ENCODE data around the gene CEP72. TPM values are rescaled to one million over a fixed set of nuclear protein-coding genes. Genes with fewer than 3 reads are reported as not detected.

Gene CEP72
- total RNA-seq, 1 experiment from 2014 or later: 56.5 TPM

GRCh38 chr5:598564-598890, 13.6 kb upstream of the CEP72 start:
- no peak overlapping the region for H3K4me3 Mint-ChIP-seq (ENCODE audit: low read depth, unreplicated experiment)
- H3K36me3 Mint-ChIP-seq (ENCODE audit: insufficient read depth, unreplicated experiment): no peaks in the 10 kb centered on the region
- H3K27ac Mint-ChIP-seq (ENCODE audit: unreplicated experiment): no peak overlapping the region
- intact Hi-C loops (cut with micrococcal nuclease; ENCODE audit: unreplicated experiment): no loop called here
- peaks cover 3% of the 10 kb centered on the region for H3K9me3 Mint-ChIP-seq (ENCODE audit: low read depth, unreplicated experiment)
- BruUV-seq (replicated peaks): no TSS peak
- peaks cover 85% of the 10 kb centered on the region for H3K27me3 Mint-ChIP-seq (ENCODE audit: unreplicated experiment)
- CTCF ChIA-PET: no interaction called here
- peaks cover 18% of the 10 kb centered on the region for H3K4me1 Mint-ChIP-seq (ENCODE audit: low read depth, unreplicated experiment)
- DNase-seq: no peak
- no peak for TF ChIP-seq CTCF (IDR thresholded peaks at IDR 0.05; ENCODE audit: unreplicated experiment)

- Mint-ChIP-seq H3K4me3 (ENCODE audit: low read depth, unreplicated experiment) (peak overlapping the region; percentile 48), H3K36me3 (ENCODE audit: insufficient read depth, unreplicated experiment) (no peaks in the 10 kb centered on the region), H3K27ac (ENCODE audit: unreplicated experiment) (peak overlapping the region; percentile 20), H3K27me3 (ENCODE audit: unreplicated experiment) (peaks cover 79% of the 10 kb centered on the region), H3K4me1 (ENCODE audit: low read depth, unreplicated experiment) (peaks cover 18% of the 10 kb centered on the region), H3K9me3 (ENCODE audit: low read depth, unreplicated experiment) (peaks cover 3% of the 10 kb centered on the region)
- BruUV-seq (replicated peaks): no TSS peak
- DNase-seq: peak; percentile 74
- TF ChIP-seq CTCF (IDR thresholded peaks at IDR 0.05; ENCODE audit: unreplicated experiment): no peak
- intact Hi-C loops (cut with micrococcal nuclease; ENCODE audit: unreplicated experiment): no loop called here
- CTCF ChIA-PET: interaction anchor here (0.9 to 1.4 kb wide), 2 partner anchors 11 to 45 kb away, joined by 3 to 5 read pairs; partner anchors contain the start of gene CEP72
Measured at GRCh38 chr5:600886-601541, 11.1 kb upstream of the CEP72 start.

- BruUV-seq (replicated peaks): no TSS peak
- CTCF ChIA-PET: interaction anchor here (0.9 kb wide), 1 partner anchor 46 kb away, joined by 3 read pairs; no protein-coding TSS in a partner anchor
- peaks cover 70% of the 10 kb centered on the region for H3K27me3 Mint-ChIP-seq (ENCODE audit: unreplicated experiment)
- intact Hi-C loops (cut with micrococcal nuclease; ENCODE audit: unreplicated experiment): no loop called here
- peak overlapping the region; percentile 48 for H3K4me3 Mint-ChIP-seq (ENCODE audit: low read depth, unreplicated experiment)
- H3K4me1 Mint-ChIP-seq (ENCODE audit: low read depth, unreplicated experiment): peaks cover 15% of the 10 kb centered on the region
- no peak overlapping the region for H3K27ac Mint-ChIP-seq (ENCODE audit: unreplicated experiment)
- no peak for DNase-seq
- TF ChIP-seq CTCF (IDR thresholded peaks at IDR 0.05; ENCODE audit: unreplicated experiment): no peak
- H3K9me3 Mint-ChIP-seq (ENCODE audit: low read depth, unreplicated experiment): peaks cover 3% of the 10 kb centered on the region
- no peaks in the 10 kb centered on the region for H3K36me3 Mint-ChIP-seq (ENCODE audit: insufficient read depth, unreplicated experiment)
Measured at GRCh38 chr5:601771-602465, 10.2 kb upstream of the CEP72 start.

GRCh38 chr5:602466-603035, 9.6 kb upstream of the CEP72 start:
- CTCF ChIA-PET: no interaction called here
- H3K4me3 Mint-ChIP-seq (ENCODE audit: low read depth, unreplicated experiment): no peak overlapping the region
- H3K27me3 Mint-ChIP-seq (ENCODE audit: unreplicated experiment): peaks cover 70% of the 10 kb centered on the region
- no peak for DNase-seq
- H3K4me1 Mint-ChIP-seq (ENCODE audit: low read depth, unreplicated experiment): peaks cover 9% of the 10 kb centered on the region
- no TSS peak for BruUV-seq (replicated peaks)
- peaks cover 3% of the 10 kb centered on the region for H3K9me3 Mint-ChIP-seq (ENCODE audit: low read depth, unreplicated experiment)
- intact Hi-C loops (cut with micrococcal nuclease; ENCODE audit: unreplicated experiment): no loop called here
- no peaks in the 10 kb centered on the region for H3K36me3 Mint-ChIP-seq (ENCODE audit: insufficient read depth, unreplicated experiment)
- H3K27ac Mint-ChIP-seq (ENCODE audit: unreplicated experiment): peak overlapping the region; percentile 54
- no peak for TF ChIP-seq CTCF (IDR thresholded peaks at IDR 0.05; ENCODE audit: unreplicated experiment)

Data from Calu3 (cell line).